Immature natural killer cell (primary cell): ENCODE results near the gene WDR35. TPM values are rescaled to one million over a fixed set of nuclear protein-coding genes. Genes with fewer than 3 reads are reported as not detected.

ENCODE experiments used
- DNase-seq, 3 donors: peaks; one replicate each; pipeline ENCODE4 v3.0.0; 2022; ENCODE audit warnings: mixed read lengths in 1 of 3
- H3K27ac Mint-ChIP-seq, 6 donors: one replicate each; pipeline ENCODE4 v1.8.0; 2020; ENCODE audit warnings: mixed read lengths in 6 of 6, mild to moderate bottlenecking in 5 of 6, inconsistent platforms in 4 of 6, moderate library complexity in 3 of 6
- H3K27me3 Mint-ChIP-seq, 3 donors: one replicate each; pipeline ENCODE4 v1.8.0; 2020 to 2021; ENCODE audit warnings: low read depth in 3 of 3, mild to moderate bottlenecking in 3 of 3, mixed read lengths in 3 of 3, moderate library complexity in 3 of 3, inconsistent platforms in 1 of 3
- H3K36me3 Mint-ChIP-seq, 3 donors: one replicate each; pipeline ENCODE4 v1.8.0; 2020; ENCODE audit warnings: mixed read lengths in 3 of 3, inconsistent platforms in 2 of 3, mild to moderate bottlenecking in 2 of 3
- H3K4me1 Mint-ChIP-seq, 2 donors: one replicate each; pipeline ENCODE4 v1.8.0; 2020; ENCODE audit warnings: inconsistent platforms in 2 of 2, mild to moderate bottlenecking in 2 of 2, mixed read lengths in 2 of 2, moderate library complexity in 1 of 2
- H3K4me3 Mint-ChIP-seq, 5 donors: one replicate each; pipeline ENCODE4 v1.8.0; 2020; ENCODE audit warnings: mild to moderate bottlenecking in 5 of 5, mixed read lengths in 5 of 5, inconsistent platforms in 3 of 5, moderate library complexity in 3 of 5
- H3K9me3 Mint-ChIP-seq, 6 donors: one replicate each; pipeline ENCODE4 v1.8.0; 2020; ENCODE audit warnings: mild to moderate bottlenecking in 6 of 6, mixed read lengths in 6 of 6, inconsistent platforms in 4 of 6, moderate library complexity in 3 of 6
- polyA plus RNA-seq, 3 donors: library from polyadenylated mRNA; unstranded; fragments of 300-500 nt; fragmentation: Illumina TruSeq; gene quantifications; one replicate each; pipeline ENCODE4 v1.2.3, GENCODE V29; 2021

Gene WDR35
- polyA plus RNA-seq, 3 donors from 2014 or later, result 2.3 to 2.7 (median 2.4) TPM

GRCh38 chr2:20019747-20020146, 29.8 kb upstream of the WDR35 start:
- H3K4me3 Mint-ChIP-seq, result no peak overlapping the region
- H3K4me1 Mint-ChIP-seq, result no peaks in the 10 kb centered on the region
- no peak for DNase-seq
- peaks cover 8 to 17% (median 17%) of the 10 kb centered on the region in 3 donors for H3K36me3 Mint-ChIP-seq
- peaks cover 2 to 5% (median 3%) of the 10 kb centered on the region in 3 donors for H3K27me3 Mint-ChIP-seq
- H3K27ac Mint-ChIP-seq, result no peak overlapping the region
- peaks cover 5 to 16% (median 7%) of the 10 kb centered on the region in 6 donors for H3K9me3 Mint-ChIP-seq

DNA sequence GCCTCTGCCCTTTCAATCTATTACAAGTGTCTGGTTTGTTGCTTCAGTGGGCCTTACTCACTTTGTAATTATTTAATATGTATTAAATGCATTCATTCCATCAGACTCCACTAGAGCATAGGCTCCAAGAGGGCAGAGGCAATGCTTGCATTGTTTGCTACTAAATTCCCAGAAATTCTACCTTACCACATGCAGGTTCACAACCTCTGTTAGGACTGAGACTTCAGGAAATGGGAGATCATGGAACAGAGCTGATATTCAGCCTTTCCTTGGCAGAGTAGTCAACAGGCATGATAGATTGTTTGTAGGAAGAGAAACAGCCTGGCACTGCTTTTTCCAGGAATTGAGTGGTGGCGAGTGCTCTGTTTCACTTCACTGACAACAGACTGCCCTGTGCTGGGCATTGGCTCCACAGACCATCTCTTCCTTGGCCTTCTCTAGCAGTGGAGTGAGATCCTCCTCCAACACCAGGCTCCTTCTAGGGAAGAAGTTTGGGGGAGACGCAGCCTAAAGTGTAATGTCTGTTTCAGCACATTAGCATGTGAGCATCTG, 28.8 kb upstream of the WDR35 start:
- no peak for DNase-seq

DNA sequence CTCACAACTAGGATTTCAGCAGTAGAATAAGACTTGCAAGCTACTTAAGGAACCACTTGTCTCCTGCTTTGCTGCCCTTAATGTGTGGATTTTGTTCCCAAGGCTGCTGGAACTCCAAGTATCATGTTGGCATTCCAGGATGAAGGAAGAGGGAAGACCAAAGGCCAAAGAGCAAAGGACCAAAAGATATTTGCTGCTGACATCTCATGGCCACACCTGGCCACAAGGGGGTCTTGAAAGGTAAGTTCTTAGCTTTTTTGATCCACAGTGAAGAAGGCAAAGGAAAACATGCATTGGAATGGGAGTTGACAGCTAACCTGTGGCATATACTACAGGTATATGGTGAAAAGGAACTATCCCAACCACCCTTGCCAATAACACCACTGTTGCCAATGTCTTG, 26.4 kb upstream of the WDR35 start:
- no peak overlapping the region for H3K4me3 Mint-ChIP-seq
- H3K27me3 Mint-ChIP-seq, result peaks cover 4 to 18% (median 16%) of the 10 kb centered on the region in 3 donors
- no peak overlapping the region for H3K27ac Mint-ChIP-seq
- H3K4me1 Mint-ChIP-seq, result peaks cover 13 to 15% of the 10 kb centered on the region in 2 donors
- H3K36me3 Mint-ChIP-seq, result peaks cover 0 to 11% (median 0%) of the 10 kb centered on the region in 3 donors
- no peak for DNase-seq
- H3K9me3 Mint-ChIP-seq, result peaks cover 0 to 8% (median 0%) of the 10 kb centered on the region in 6 donors

More for the DNA sequence above, 28.8 kb upstream of the WDR35 start:
- Mint-ChIP-seq H3K4me1 (no peaks in the 10 kb centered on the region), H3K9me3 (peaks cover 5 to 16% (median 7%) of the 10 kb centered on the region in 6 donors), H3K36me3 (peaks cover 8 to 17% (median 13%) of the 10 kb centered on the region in 3 donors), H3K27ac (no peak overlapping the region), H3K4me3 (no peak overlapping the region), H3K27me3 (peaks cover 2 to 9% (median 7%) of the 10 kb centered on the region in 3 donors)

- Mint-ChIP-seq H3K27me3 (peaks cover 7 to 20% (median 18%) of the 10 kb centered on the region in 3 donors), H3K4me3 (no peak overlapping the region), H3K9me3 (peaks cover 0 to 6% (median 0%) of the 10 kb centered on the region in 6 donors), H3K4me1 (peaks cover 13 to 15% of the 10 kb centered on the region in 2 donors), H3K36me3 (peaks cover 0 to 8% (median 0%) of the 10 kb centered on the region in 3 donors), H3K27ac (no peak overlapping the region)
- DNase-seq, result peak; percentile 17 to 36 (median 24)
These were observed 25.7 kb upstream of the WDR35 start for GRCh38 chr2:20015482-20016083.

DNA sequence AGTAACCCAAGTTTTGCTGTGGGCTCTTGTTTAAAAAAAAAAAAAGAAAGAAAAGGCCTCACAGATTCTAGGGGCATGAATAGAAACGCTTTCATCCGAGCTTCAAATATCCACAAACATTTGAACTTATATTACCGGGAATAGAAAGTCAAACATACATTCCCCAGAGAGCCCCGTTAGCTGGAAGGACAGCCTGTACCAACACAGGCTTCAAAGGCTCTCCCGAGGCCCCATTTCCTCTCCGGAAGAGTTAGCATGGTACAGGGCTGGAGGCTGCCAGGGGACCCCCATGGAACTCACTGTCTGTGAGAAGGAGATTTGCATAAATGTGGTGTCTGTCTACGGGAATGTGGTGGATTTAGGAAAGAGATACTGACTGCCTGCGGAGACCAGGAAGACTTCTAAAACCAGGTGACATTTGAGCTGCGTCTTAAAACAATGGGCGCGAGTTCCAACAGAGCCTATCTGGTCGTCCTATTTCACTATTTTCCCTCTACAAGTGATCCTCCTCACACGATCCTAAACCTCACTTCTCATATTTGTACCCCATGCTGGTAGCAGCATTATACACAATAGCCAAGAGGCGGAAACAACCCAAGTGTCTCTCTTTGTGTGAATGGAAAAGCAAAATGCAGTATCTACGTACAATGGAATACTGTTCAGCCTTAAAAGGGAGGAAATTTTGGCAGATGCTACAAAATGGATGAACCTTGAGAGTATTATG, 23.4 kb upstream of the WDR35 start:
- H3K36me3 Mint-ChIP-seq, result no peaks in the 10 kb centered on the region
- DNase-seq, result no peak
- H3K27me3 Mint-ChIP-seq, result peaks cover 12 to 23% (median 18%) of the 10 kb centered on the region in 3 donors
- peaks cover 13 to 15% of the 10 kb centered on the region in 2 donors for H3K4me1 Mint-ChIP-seq
- no peak overlapping the region for H3K27ac Mint-ChIP-seq
- no peaks in the 10 kb centered on the region for H3K9me3 Mint-ChIP-seq
- peak overlapping the region; percentile 68 to 84 (median 79) for H3K4me3 Mint-ChIP-seq

DNA sequence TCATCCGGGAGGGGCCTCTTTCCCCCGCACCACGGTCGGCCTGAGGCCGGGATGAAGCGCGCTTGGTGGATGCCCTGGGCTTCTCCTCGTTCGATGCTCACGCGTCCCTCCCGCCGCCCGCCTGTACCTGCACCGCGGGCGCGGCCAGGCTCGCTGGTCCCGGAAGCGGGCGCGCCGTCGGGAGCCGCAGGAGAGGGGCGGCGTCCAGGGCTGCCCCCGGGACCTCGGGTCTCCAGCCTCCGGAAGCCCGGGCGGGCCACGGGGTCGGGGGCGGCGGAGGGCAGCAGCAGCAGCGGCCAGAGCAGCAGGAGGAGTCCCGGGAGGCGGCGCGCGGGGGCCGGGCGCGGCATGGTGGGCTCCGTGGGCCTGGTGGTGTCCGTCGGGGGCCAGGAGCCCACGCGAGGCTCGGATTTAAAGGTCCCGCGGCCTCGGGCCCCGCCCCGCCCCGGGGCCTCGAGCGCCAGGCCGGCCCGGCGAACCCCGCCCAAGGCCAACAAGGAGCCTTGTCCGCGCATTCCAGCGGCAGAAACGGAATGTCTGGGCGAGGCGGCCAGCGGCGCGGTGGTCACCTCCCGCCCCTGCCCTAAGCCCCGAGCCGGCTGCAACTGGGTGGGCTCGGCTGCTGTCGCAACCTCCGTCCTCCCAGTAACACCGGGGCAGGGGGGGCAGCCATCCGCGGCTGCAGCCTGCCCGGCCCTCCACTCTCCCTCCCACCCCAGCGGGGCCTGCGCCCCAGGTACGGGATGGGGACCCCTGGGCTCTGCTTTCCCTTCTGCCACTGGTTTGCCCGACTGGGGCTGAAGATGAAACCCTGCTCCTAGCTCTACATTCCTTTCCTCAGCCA, 22.6 kb upstream of the WDR35 start, which contains the start of gene MATN3:
Gene MATN3 (minus strand): TSS at position 387 of the 844 bp plus-strand sequence. CDS start 37 bp downstream, at position 350.
- no peak within 1 kb of the TSS for H3K27ac Mint-ChIP-seq
- no peaks in the 10 kb centered on the region for H3K36me3 Mint-ChIP-seq
- H3K4me1 Mint-ChIP-seq, result peaks cover 13 to 15% of the 10 kb centered on the region in 2 donors
- no peaks in the 10 kb centered on the region for H3K9me3 Mint-ChIP-seq
- peak within 1 kb of the TSS; percentile 68 to 84 (median 79) for H3K4me3 Mint-ChIP-seq
- no peak for DNase-seq
- peaks cover 12 to 31% (median 19%) of the 10 kb centered on the region in 3 donors for H3K27me3 Mint-ChIP-seq

GRCh38 chr2:20012032-20012281, 22.1 kb upstream of the WDR35 start:
- no peak for DNase-seq
- Mint-ChIP-seq H3K9me3 (no peaks in the 10 kb centered on the region), H3K4me1 (peaks cover 13 to 15% of the 10 kb centered on the region in 2 donors), H3K36me3 (no peaks in the 10 kb centered on the region), H3K27me3 (peaks cover 12 to 32% (median 19%) of the 10 kb centered on the region in 3 donors), H3K4me3 (peak overlapping the region; percentile 51 to 77 (median 61)), H3K27ac (no peak overlapping the region)

- Mint-ChIP-seq H3K4me3 (peak overlapping the region; percentile 51 to 77 (median 61)), H3K9me3 (no peaks in the 10 kb centered on the region), H3K27me3 (peaks cover 12 to 32% (median 19%) of the 10 kb centered on the region in 3 donors), H3K4me1 (peaks cover 13 to 15% of the 10 kb centered on the region in 2 donors), H3K36me3 (no peaks in the 10 kb centered on the region), H3K27ac (no peak overlapping the region)
- no peak for DNase-seq
These were observed 21.5 kb upstream of the WDR35 start for GRCh38 chr2:20011276-20012031.

- no peaks in the 10 kb centered on the region for H3K36me3 Mint-ChIP-seq
- H3K27me3 Mint-ChIP-seq, result peaks cover 12 to 26% (median 13%) of the 10 kb centered on the region in 3 donors
These were observed 18.8 kb upstream of the WDR35 start for GRCh38 chr2:20008703-20009102.

GRCh38 chr2:20005891-20006470, 16.1 kb upstream of the WDR35 start:
- no peaks in the 10 kb centered on the region for H3K36me3 Mint-ChIP-seq
- no peak overlapping the region for H3K4me3 Mint-ChIP-seq
- H3K27ac Mint-ChIP-seq, result no peak overlapping the region
- peaks cover 2 to 20% (median 11%) of the 10 kb centered on the region in 3 donors for H3K27me3 Mint-ChIP-seq
- no peaks in the 10 kb centered on the region for H3K9me3 Mint-ChIP-seq
- DNase-seq, result no peak
- H3K4me1 Mint-ChIP-seq, result no peaks in the 10 kb centered on the region

More at GRCh38 chr2:20008703-20009102, 18.8 kb upstream of the WDR35 start:
- no peak for DNase-seq
- H3K4me3 Mint-ChIP-seq, result no peak overlapping the region
- H3K9me3 Mint-ChIP-seq, result no peaks in the 10 kb centered on the region
- H3K27ac Mint-ChIP-seq, result no peak overlapping the region
- peaks cover 13 to 15% of the 10 kb centered on the region in 2 donors for H3K4me1 Mint-ChIP-seq

DNA sequence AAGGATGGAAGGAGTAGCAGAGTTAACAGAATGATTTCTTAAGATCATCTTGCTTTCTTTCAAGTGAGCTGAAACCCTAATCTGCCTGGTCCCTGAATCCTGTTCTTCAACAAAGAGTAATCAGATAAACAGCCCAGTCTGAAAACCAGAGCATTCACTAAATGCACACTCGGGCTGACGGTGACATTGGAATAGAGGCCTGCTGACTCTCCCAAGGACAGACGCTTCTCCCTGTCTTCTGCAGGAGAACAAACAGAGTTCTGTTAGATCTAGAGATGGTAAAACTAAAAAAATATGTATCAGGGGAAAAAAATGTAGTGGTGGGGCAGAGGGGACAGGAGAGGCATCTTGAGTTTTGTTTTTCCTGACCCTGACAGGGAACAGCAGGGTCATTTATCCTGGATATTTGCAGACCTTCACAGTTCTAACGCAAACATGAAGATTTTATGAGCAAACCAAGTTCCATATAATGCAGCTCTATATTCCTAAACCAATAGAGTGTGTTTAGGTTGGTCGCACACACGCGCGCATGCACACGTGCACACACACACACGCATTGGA, 15.2 kb upstream of the WDR35 start:
- no peaks in the 10 kb centered on the region for H3K36me3 Mint-ChIP-seq
- H3K27me3 Mint-ChIP-seq, result peaks cover 2 to 16% (median 8%) of the 10 kb centered on the region in 3 donors
- H3K9me3 Mint-ChIP-seq, result no peaks in the 10 kb centered on the region
- DNase-seq, result no peak
- H3K4me1 Mint-ChIP-seq, result no peaks in the 10 kb centered on the region
- H3K27ac Mint-ChIP-seq, result no peak overlapping the region
- no peak overlapping the region for H3K4me3 Mint-ChIP-seq

- H3K27ac Mint-ChIP-seq, result no peak overlapping the region
- peaks cover 0 to 10% (median 3%) of the 10 kb centered on the region in 3 donors for H3K27me3 Mint-ChIP-seq
- H3K36me3 Mint-ChIP-seq, result no peaks in the 10 kb centered on the region
- no peaks in the 10 kb centered on the region for H3K9me3 Mint-ChIP-seq
- H3K4me1 Mint-ChIP-seq, result no peaks in the 10 kb centered on the region
- no peak overlapping the region for H3K4me3 Mint-ChIP-seq
- DNase-seq, result no peak
These were observed 11.5 kb upstream of the WDR35 start for GRCh38 chr2:20001361-20001863.
